Coronary artery (tissue), 2 donors: Measurements from ENCODE around the gene SPEM2.
A peak's percentile ranks its signal among the peaks of the same experiment; 100 is the strongest.

ENCODE experiments used
- DNase-seq: peaks from one replicate; pipeline ENCODE4 v3.0.0-alpha.2; 2017; ENCODE audit warnings: low spot score
- H3K27ac ChIP-seq, 2 donors: fragments of 200-600 bp; sonication (generic); one replicate each; pipeline ENCODE4 v1.5.1; 2016 to 2019
- H3K4me3 ChIP-seq: fragments of 200-600 bp; sonication (generic); 2 replicates; pipeline ENCODE4 v1.5.1; 2016; ENCODE audit warnings: mild to moderate bottlenecking, moderate library complexity
- TF ChIP-seq, protein P1 (sequence below): fragments of 200-600 bp; sonication (generic); IDR thresholded peaks from one replicate; pipeline ENCODE4 v1.5.1; 2019; ENCODE audit warnings: antibody characterized with exemption

Gene SPEM2

DNA sequence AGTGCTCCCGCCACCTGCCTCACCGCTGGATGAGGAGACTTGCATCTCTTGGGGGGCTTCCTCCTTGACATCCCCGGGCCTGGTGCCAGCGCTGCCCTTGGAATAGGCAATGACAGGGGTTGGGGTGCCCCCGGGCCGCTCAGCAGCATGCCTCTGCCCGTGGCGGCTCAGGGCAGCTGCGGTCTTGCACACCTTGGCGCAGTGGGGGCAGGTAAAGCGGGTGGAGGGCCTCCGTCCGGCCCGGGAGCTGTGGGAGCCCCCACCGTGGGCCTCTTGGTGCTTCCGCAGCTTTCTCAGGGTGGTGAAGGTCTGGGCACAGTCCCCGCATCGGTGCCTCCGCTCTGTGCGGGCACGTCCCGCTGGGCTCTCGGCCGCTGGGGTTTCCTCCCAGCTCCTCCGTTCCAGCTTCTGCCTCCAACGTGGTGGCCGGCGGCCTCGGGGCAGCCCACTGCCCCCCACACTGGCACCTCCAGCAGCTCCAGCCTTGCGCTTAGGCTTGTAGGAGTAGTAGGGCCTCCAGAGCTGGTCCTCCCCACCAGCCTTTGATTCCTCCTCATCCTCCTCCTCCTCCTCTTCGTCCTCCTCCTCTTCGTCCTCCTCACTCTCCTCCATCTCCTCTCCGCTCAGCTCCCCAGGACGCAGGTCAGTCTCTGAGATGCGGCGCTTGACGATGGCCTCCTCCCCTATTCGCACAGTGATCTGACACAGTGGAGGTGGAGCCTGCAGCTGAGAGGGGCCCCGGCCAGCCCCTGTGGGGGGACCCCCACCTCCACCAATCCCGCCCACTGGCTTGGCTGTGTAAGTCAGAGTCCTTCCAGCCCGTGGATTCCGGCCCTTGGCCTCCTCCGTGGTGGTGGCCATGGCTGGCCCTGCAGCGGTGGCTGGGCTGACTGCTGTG lies 37.3 kb downstream of the SPEM2 start:
- TF ChIP-seq, protein P1, sequence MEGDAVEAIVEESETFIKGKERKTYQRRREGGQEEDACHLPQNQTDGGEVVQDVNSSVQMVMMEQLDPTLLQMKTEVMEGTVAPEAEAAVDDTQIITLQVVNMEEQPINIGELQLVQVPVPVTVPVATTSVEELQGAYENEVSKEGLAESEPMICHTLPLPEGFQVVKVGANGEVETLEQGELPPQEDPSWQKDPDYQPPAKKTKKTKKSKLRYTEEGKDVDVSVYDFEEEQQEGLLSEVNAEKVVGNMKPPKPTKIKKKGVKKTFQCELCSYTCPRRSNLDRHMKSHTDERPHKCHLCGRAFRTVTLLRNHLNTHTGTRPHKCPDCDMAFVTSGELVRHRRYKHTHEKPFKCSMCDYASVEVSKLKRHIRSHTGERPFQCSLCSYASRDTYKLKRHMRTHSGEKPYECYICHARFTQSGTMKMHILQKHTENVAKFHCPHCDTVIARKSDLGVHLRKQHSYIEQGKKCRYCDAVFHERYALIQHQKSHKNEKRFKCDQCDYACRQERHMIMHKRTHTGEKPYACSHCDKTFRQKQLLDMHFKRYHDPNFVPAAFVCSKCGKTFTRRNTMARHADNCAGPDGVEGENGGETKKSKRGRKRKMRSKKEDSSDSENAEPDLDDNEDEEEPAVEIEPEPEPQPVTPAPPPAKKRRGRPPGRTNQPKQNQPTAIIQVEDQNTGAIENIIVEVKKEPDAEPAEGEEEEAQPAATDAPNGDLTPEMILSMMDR = no peak
- Histone ChIP-seq H3K27ac (no peak overlapping the region), H3K4me3 (no peak overlapping the region)
- no peak for DNase-seq

DNA sequence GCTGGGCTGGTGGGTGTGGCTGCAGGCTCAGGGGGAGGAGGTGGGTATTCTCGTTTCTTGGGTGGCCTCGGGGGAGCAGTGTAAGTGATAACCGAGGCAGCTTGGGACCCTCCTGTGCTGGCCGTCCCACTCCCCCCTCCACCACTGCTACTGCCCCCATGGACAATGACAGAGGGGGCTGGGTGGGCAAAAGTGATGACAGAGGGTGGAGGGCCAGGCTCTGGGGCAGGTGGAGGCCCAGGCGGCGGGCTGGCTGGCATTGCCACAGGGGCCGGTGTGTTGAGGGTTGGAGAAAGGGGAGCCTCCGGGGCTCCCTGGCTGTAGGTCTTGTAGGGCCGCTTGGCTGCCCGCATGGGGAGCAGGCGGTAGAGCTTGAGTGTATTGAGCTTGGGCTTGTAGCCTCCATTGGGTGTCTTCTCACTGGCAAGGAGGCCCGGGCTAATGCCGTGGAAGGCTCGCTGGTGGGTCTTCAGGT lies 38.0 kb downstream of the SPEM2 start:
- Histone ChIP-seq H3K4me3 (no peak overlapping the region), H3K27ac (no peak overlapping the region)
- TF ChIP-seq, protein P1 = no peak
- DNase-seq = no peak

DNA sequence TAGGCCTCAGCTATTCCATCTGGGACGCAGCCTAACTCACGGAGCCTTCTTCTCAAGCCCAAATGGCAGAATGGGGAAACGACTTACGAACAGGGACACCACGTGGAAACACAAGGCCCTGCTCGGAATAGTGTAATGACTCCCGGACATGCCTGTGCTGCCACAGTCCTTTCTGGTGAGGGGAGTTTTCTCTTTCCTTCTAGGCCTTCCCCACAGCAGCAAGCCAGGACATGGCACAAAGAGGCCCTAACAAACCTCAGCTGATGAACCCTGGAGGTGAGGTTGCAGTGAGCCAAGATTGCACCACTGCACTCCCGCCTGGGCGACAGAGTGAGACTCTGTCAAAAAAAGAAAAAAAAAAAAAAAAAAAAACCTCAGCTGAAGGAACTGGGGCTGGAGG lies 38.7 kb downstream of the SPEM2 start:
- Histone ChIP-seq H3K4me3 (no peak overlapping the region), H3K27ac (no peak overlapping the region)
- DNase-seq = no peak
- TF ChIP-seq, protein P1 = no peak

DNA sequence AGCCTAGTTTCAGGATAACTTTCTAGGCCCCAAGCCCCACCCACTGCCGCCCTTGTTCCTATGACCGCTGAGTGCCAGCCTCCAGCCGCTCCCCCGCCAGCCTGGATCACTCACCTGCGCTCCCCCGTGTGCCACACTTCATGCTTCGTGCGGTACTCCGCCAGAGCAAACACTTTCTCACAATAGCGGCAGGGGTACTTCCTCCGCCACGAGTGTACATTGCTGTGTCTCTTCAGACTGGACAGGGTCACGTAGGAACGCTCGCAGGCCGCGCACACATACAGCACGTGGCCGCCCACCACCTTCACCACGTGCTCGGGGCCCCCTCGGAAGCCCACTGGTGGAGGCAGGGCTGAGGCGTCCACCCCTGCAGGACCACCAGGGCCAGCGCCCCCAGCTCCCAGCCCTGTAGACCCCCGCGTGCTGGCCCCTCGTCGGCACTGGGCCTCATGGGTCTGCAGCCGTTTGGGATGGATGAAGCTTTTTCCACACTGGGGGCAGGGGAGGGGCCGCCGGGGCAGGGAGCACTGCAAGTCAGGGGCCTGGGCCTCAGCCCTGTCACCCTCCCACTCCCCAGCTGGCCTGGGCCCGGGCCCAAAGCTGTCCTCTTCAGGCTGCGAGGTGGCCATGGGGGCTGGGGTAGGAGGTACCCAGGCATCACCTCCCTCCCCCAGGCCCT lies 40.3 kb downstream of the SPEM2 start:
- Histone ChIP-seq H3K27ac (peak overlapping the region in 1 of 2 donors; percentile 80), H3K4me3 (no peak overlapping the region)
- DNase-seq = no peak
- TF ChIP-seq, protein P1 = no peak

DNA sequence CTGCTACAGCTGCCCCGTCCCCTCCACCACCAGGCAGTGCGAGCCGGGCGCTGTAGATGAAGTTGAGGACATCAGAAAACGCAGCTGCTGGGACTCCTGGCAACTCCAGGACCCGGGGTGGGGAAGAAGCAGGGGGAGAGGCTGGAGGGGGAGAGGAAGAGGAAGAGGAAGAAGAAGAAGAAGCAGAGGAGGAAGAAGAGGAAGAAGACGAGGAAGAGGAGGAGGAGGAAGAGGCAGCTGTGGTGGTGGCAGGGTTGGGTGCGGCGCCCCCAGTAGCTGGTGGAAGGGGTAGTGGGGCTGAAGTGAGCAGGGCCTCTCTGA lies 40.9 kb downstream of the SPEM2 start:
- no peak for DNase-seq
- TF ChIP-seq, protein P1 = no peak
- H3K4me3 ChIP-seq = peak overlapping the region; percentile 36
- H3K27ac ChIP-seq = peak overlapping the region in 1 of 2 donors; percentile 80

DNA sequence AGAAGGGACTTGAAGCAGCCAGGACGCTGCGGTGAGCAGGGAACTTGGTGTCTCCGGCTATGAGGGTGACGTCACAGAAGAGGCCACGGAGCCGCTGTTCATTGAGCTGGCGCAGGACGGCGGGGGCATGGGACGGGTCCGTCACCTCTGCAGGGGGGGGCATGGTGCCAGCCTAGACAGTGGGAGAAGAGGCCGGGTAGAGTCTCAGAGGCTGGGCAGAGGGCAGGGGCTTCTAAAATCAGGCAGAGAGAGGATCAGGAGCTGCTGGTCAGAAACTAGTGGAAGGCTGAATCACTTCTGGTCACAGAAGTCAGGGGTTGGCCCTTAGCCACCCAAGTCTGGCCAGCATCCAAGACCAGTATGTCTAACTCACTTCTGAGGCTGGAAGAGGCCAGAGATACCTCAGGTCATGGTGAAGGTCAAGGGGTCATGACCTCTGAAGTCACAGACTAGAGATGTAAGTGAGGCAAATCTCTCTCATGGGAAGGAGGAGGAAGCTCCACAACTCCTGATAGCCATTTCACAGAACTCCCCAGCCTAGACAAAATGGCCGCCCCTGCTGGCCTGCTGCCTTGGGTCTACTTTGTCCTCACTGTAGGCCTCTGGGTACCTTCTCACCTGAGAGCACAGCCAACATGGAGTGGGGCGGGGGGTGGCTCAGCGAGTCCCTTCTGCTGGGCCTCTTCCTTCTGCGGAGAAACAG lies 41.4 kb downstream of the SPEM2 start:
- peak overlapping the region in 1 of 2 donors; percentile 80 for H3K27ac ChIP-seq
- DNase-seq = no peak
- H3K4me3 ChIP-seq = peak overlapping the region; percentile 36
- TF ChIP-seq, protein P1 = no peak
